GM12878 (cell line): ENCODE measurements around the gene AP4E1. TPM values are rescaled to one million over a fixed set of nuclear protein-coding genes. Genes with fewer than 3 reads are reported as not detected.

ENCODE experiments used
- ATAC-seq: fragments of 200-7000 bp; cut with Tn5 transposase; 3 replicates; pipeline ENCODE4 v1.9.1; 2020; ENCODE audit warnings: mild to moderate bottlenecking, moderate library complexity
- BruUV-seq: library from RNA; stranded (reverse); fragments of 400-500 nt; replicated peaks from 2 replicates; lab custom pipeline; 2021; lab: Mats Ljungman, UMichigan
- CTCF ChIA-PET: fragments of 300-600 bp; sonication (Branson Sonifier 250); formaldehyde crosslinking; extraction: SDS; loops from one replicate; lab custom pipeline; 2021; ENCODE audit warnings: inconsistent platforms; lab: Yijun Ruan, JAX
- POLR2A ChIA-PET: fragments of 350-600 bp; formaldehyde crosslinking; extraction: SDS; loops from one replicate; lab custom pipeline; 2021; ENCODE audit warnings: inconsistent platforms; lab: Charles Lee
- RAD21 ChIA-PET: fragments of 300-600 bp; sonication (Branson Sonifier 250); formaldehyde crosslinking; loops from one replicate; lab custom pipeline; 2023; ENCODE audit warnings: antibody characterized with exemption; ENCODE audit not compliant: unreplicated experiment; lab: Charles Lee
- SMC1A ChIA-PET: fragments of 300-600 bp; sonication (Branson Sonifier 250); formaldehyde crosslinking; loops from one replicate; lab custom pipeline; 2023; ENCODE audit not compliant: unreplicated experiment, uncharacterized antibody; lab: Charles Lee
- DNase-seq: peaks from one replicate; pipeline ENCODE4 v3.0.0-alpha.2; 2011; ENCODE audit warnings: low read depth, low spot score
- FAIRE-seq: peaks from 3 replicates; lab custom pipeline; 2011; peaks lifted over from hg19 to GRCh38; lab: Jason Lieb, UNC
- H2AFZ ChIP-seq: 2 replicates; pipeline ENCODE4 v1.6.0; 2011; ENCODE audit warnings: low read depth, low read length, control low read depth; ENCODE audit not compliant: control insufficient read depth
- H3K27ac ChIP-seq: 2 replicates; pipeline ENCODE4 v1.5.1; 2011; ENCODE audit warnings: control low read depth; ENCODE audit not compliant: control insufficient read depth, insufficient read depth
- H3K27me3 ChIP-seq, 2 experiments: replicated peaks in 1 of 2; 2 replicates each; pipeline versions ENCODE4 v1.6.0 to v1.6.1; 2011; ENCODE audit warnings: low read length in 1 of 2; ENCODE audit not compliant: control insufficient read depth in 2 of 2, insufficient read depth in 2 of 2
- H3K36me3 ChIP-seq, 2 experiments: 2 replicates each; pipeline ENCODE4 v1.5.1; 2011; ENCODE audit warnings: low read length in 1 of 2; ENCODE audit not compliant: control insufficient read depth in 2 of 2, insufficient read depth in 2 of 2
- H3K4me1 ChIP-seq: 2 replicates; pipeline ENCODE4 v1.6.1; 2011; ENCODE audit warnings: mild to moderate bottlenecking, low read length, moderate library complexity, mixed read lengths; ENCODE audit not compliant: control insufficient read depth, insufficient read depth
- H3K4me2 ChIP-seq: 2 replicates; pipeline ENCODE4 v1.6.0; 2011; ENCODE audit warnings: control low read depth; ENCODE audit not compliant: control insufficient read depth, insufficient read depth
- H3K4me3 ChIP-seq: fragments of 200-600 bp; sonication (generic); 2 replicates; pipeline ENCODE4 v1.5.1; 2016
- H3K79me2 ChIP-seq: 2 replicates; pipeline ENCODE4 v1.6.0; 2011; ENCODE audit warnings: low read length; ENCODE audit not compliant: control insufficient read depth, insufficient read depth
- H3K9ac ChIP-seq: 2 replicates; pipeline ENCODE4 v1.8.0; 2011; ENCODE audit warnings: low read length, control low read depth, mixed read lengths; ENCODE audit not compliant: control insufficient read depth, insufficient read depth
- H3K9me3 ChIP-seq: replicated peaks from 3 replicates; pipeline ENCODE4 v1.5.1; 2011; ENCODE audit warnings: mild to moderate bottlenecking, low read length; ENCODE audit not compliant: control insufficient read depth, insufficient read depth
- H4K20me1 ChIP-seq: 2 replicates; pipeline ENCODE4 v1.6.0; 2011; ENCODE audit not compliant: control insufficient read depth, insufficient read depth
- ATF7 ChIP-seq: fragments of 450-650 bp; IDR thresholded peaks from 2 replicates; pipeline ENCODE4 v1.6.1; 2016; ENCODE audit warnings: low read depth, mild to moderate bottlenecking
- BACH1 ChIP-seq: fragments of 450-650 bp; IDR thresholded peaks from 2 replicates; pipeline ENCODE4 v1.6.1; 2017; ENCODE audit warnings: mild to moderate bottlenecking, borderline replicate concordance
- BCL11A ChIP-seq: IDR thresholded peaks from 2 replicates; pipeline ENCODE4 v1.6.1; 2011; ENCODE audit warnings: low read depth, low read length
- BRCA1 ChIP-seq: IDR thresholded peaks from 2 replicates; pipeline ENCODE4 v1.6.1; 2011; ENCODE audit warnings: low read depth, low read length, improper control_type of control experiment
- EP300 ChIP-seq, 2 experiments: fragments of 150-350 bp in 1 of 2; IDR thresholded peaks; 2 replicates each; pipeline ENCODE4 v1.6.1; 2011 to 2012; ENCODE audit warnings: low read depth in 2 of 2, low read length in 2 of 2, borderline replicate concordance in 1 of 2, improper control_type of control experiment in 1 of 2, inconsistent platforms in 1 of 2; ENCODE audit not compliant: control insufficient read depth in 1 of 2
- KAT2A ChIP-seq: conservative IDR thresholded peaks from 2 replicates; pipeline ENCODE4 v1.6.1; 2011; ENCODE audit warnings: low read depth, low read length; ENCODE audit not compliant: control insufficient read depth
- NBN ChIP-seq: fragments of 450-650 bp; IDR thresholded peaks from 2 replicates; pipeline ENCODE4 v1.6.1; 2016
- RFX5 ChIP-seq: IDR thresholded peaks from 2 replicates; pipeline ENCODE4 v1.6.1; 2011; ENCODE audit warnings: low read depth, low read length, improper control_type of control experiment
- ZBTB4 ChIP-seq: fragments of 450-650 bp; formaldehyde crosslinking; IDR thresholded peaks from 2 replicates; pipeline ENCODE4 v1.4.0; 2022; ENCODE audit warnings: mild to moderate bottlenecking, moderate library complexity
- ZNF217 ChIP-seq: fragments of 450-650 bp; IDR thresholded peaks from 2 replicates; pipeline ENCODE4 v1.6.1; 2017; ENCODE audit warnings: antibody characterized with exemption, mild to moderate bottlenecking
- ZNF622 ChIP-seq: fragments of 450-650 bp; IDR thresholded peaks from 2 replicates; pipeline ENCODE4 v1.6.1; 2017; ENCODE audit warnings: mild to moderate bottlenecking, inconsistent platforms
- WGBS: methylation state at CpG from one replicate; pipeline ENCODE4 v1.1.6; 2016; ENCODE audit warnings: low lambda C conversion rate; ENCODE audit not compliant: insufficient replicate concordance, insufficient coverage; ENCODE audit errors: missing lambda C conversion rate; 5-methylcytosine and 5-hydroxymethylcytosine counted together
- in situ Hi-C: fragments of 300-500 bp; cut with MboI; formaldehyde crosslinking; loops from 9 replicates; pipeline ENCODE4 v1.14.3; 2018; ENCODE audit warnings: mixed read lengths
- intact Hi-C: fragments of 100-400 bp; cut with micrococcal nuclease; formaldehyde crosslinking; loops from one replicate; pipeline ENCODE4 v1.14.2; 2022; ENCODE audit not compliant: unreplicated experiment
- polyA plus RNA-seq, 11 experiments: library from polyadenylated mRNA; depleted of rRNA in 4 of 11; unstranded in 6 of 11; stranded (reverse) in 5 of 11; fragments of >200 nt; fragmentation: Nextera tagmentation in 4 of 11; fragmentation: Illumina TruSeq in 1 of 11; extraction: Ambion mirVana in 4 of 11; extraction: Trizol in 1 of 11; gene quantifications; 1 replicate in 1 of 11; 2 replicates in 10 of 11; pipeline versions ENCODE4 v1.2.1 to v1.2.3, GENCODE V29; 2011 to 2016; ENCODE audit warnings: inconsistent platforms in 2 of 11, missing spikeins in 2 of 11, low read depth in 1 of 11
- total RNA-seq, 4 experiments: library from RNA; depleted of rRNA in 3 of 4; stranded (reverse); fragments of >200 nt in 3 of 4; fragmentation: Illumina TruSeq in 1 of 4; extraction: Trizol in 1 of 4; gene quantifications; 2 replicates each; pipeline versions ENCODE4 v1.2.1 to v1.2.3, GENCODE V29; 2013 to 2021
- TF ChIP-seq, protein P1 (sequence below): fragments of 450-650 bp; IDR thresholded peaks from 2 replicates; pipeline ENCODE4 v1.6.1; 2016; ENCODE audit warnings: mild to moderate bottlenecking, moderate library complexity, borderline replicate concordance
- TF ChIP-seq, protein P2 (sequence below): fragments of 450-650 bp; IDR thresholded peaks from 2 replicates; pipeline ENCODE4 v1.6.1; 2018; ENCODE audit warnings: borderline replicate concordance, mild to moderate bottlenecking; ENCODE audit not compliant: partially characterized antibody

Gene AP4E1
- total and polyA plus RNA-seq, 10 of the 15 experiments (the other 5 are each of a cell fraction or from before 2014, with no cell fraction given), result 1.2 to 11.4 (median 6.7) TPM

GRCh38 chr15:50993598-50993997, 85.1 kb downstream of the AP4E1 start (continued):
- no peak for TF ChIP-seq NBN
- TF ChIP-seq, all 136 proteins: peak for 0

DNA sequence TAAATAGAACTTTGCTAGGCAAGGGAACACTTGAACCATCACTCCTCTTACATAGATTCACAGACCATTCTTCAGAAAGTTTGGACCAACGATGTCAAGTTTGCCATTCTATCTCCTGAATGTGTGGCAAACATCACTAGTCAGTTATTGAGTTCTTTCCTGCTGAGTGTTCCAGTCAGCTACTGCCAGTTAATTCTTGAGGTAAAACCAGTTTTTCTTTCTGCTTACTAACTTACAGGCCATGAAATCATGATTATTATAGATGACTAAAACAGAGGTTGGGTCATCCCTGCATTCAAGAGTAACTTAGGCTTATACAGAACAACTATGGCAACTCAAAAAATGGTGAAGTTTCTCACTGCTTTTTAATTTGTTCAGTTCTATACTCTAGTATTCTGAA, 88.2 kb downstream of the AP4E1 start:
- Histone ChIP-seq H3K9ac (no peak overlapping the region), H3K79me2 (no peaks in the 10 kb centered on the region), H2AFZ (no peak overlapping the region), H3K9me3 (no peaks in the 10 kb centered on the region), H3K4me3 (no peak overlapping the region), H4K20me1 (no peaks in the 10 kb centered on the region), H3K27ac (no peak overlapping the region), H3K27me3 (no peaks in the 10 kb centered on the region), H3K4me1 (no peaks in the 10 kb centered on the region), H3K36me3 (peaks cover 0 to 3% of the 10 kb centered on the region in 2 experiments; a peak in 2 of 4 replicates), H3K4me2 (no peak overlapping the region)
- SMC1A ChIA-PET, result interaction anchor here (1.1 kb wide), 1 partner anchor 20 kb away, joined by 3 read pairs; no protein-coding TSS in a partner anchor
- RAD21 ChIA-PET, result no interaction called here
- no TSS peak for BruUV-seq
- DNase-seq, result no peak
- POLR2A ChIA-PET, result interaction anchor here (0.6 kb wide), 1 partner anchor 220 kb away, joined by 4 read pairs; no protein-coding TSS in a partner anchor
- intact Hi-C loops, result no loop called here
- CTCF ChIA-PET, result no interaction called here
- 100% methylated on average over 1 of the region's 1 CpG for WGBS
- no peak for TF ChIP-seq ZNF217
- TF ChIP-seq BRCA1, result no peak
- TF ChIP-seq BCL11A, result no peak
- no peak for TF ChIP-seq KAT2A
- TF ChIP-seq RFX5, result no peak
- TF ChIP-seq ZBTB4 (CRISPR knock-in tag), result no peak
- TF ChIP-seq, protein P1, sequence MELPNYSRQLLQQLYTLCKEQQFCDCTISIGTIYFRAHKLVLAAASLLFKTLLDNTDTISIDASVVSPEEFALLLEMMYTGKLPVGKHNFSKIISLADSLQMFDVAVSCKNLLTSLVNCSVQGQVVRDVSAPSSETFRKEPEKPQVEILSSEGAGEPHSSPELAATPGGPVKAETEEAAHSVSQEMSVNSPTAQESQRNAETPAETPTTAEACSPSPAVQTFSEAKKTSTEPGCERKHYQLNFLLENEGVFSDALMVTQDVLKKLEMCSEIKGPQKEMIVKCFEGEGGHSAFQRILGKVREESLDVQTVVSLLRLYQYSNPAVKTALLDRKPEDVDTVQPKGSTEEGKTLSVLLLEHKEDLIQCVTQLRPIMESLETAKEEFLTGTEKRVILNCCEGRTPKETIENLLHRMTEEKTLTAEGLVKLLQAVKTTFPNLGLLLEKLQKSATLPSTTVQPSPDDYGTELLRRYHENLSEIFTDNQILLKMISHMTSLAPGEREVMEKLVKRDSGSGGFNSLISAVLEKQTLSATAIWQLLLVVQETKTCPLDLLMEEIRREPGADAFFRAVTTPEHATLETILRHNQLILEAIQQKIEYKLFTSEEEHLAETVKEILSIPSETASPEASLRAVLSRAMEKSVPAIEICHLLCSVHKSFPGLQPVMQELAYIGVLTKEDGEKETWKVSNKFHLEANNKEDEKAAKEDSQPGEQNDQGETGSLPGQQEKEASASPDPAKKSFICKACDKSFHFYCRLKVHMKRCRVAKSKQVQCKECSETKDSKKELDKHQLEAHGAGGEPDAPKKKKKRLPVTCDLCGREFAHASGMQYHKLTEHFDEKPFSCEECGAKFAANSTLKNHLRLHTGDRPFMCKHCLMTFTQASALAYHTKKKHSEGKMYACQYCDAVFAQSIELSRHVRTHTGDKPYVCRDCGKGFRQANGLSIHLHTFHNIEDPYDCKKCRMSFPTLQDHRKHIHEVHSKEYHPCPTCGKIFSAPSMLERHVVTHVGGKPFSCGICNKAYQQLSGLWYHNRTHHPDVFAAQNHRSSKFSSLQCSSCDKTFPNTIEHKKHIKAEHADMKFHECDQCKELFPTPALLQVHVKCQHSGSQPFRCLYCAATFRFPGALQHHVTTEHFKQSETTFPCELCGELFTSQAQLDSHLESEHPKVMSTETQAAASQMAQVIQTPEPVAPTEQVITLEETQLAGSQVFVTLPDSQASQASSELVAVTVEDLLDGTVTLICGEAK, result no peak
- no peak for TF ChIP-seq ZNF622
- TF ChIP-seq, protein P2, sequence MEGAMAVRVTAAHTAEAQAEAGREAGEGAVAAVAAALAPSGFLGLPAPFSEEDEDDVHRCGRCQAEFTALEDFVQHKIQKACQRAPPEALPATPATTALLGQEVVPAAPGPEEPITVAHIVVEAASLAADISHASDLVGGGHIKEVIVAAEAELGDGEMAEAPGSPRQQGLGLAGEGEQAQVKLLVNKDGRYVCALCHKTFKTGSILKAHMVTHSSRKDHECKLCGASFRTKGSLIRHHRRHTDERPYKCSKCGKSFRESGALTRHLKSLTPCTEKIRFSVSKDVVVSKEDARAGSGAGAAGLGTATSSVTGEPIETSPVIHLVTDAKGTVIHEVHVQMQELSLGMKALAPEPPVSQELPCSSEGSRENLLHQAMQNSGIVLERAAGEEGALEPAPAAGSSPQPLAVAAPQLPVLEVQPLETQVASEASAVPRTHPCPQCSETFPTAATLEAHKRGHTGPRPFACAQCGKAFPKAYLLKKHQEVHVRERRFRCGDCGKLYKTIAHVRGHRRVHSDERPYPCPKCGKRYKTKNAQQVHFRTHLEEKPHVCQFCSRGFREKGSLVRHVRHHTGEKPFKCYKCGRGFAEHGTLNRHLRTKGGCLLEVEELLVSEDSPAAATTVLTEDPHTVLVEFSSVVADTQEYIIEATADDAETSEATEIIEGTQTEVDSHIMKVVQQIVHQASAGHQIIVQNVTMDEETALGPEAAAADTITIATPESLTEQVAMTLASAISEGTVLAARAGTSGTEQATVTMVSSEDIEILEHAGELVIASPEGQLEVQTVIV, result no peak
- TF ChIP-seq BACH1, result no peak
- no peak for TF ChIP-seq EP300 (IDR thresholded peaks at IDR 0.05; ENCODE audit: borderline replicate concordance in 1 of 2, control insufficient read depth in 1 of 2, low read depth in 2 of 2, low read length in 2 of 2)
- no peak for TF ChIP-seq ATF7
- in situ Hi-C loops, result no loop called here
- no peak for FAIRE-seq
- no peak for ATAC-seq
